ENCODE measurements around the gene RDH12.
A peak's percentile ranks its signal among the peaks of the same experiment; 100 is the strongest.
"Not testable (repeated sequence)": the region's sequence is repeated elsewhere in the genome, so short reads cannot be mapped to it uniquely, and the experiment has no call there.

Gene RDH12

GRCh38 chr14:67697006-67697405 is 4.7 kb upstream of the RDH12 start:
- no peak for TF ChIP-seq CTCF (IDR thresholded peaks at IDR 0.05)
- Mint-ChIP-seq H3K4me3 (no peak overlapping the region), H3K27me3 (ENCODE audit: low read depth, poor library complexity) (peaks cover 3% of the 10 kb centered on the region), H3K36me3 (ENCODE audit: low read depth) (peaks cover 5% of the 10 kb centered on the region), H3K4me1 (peaks cover 33% of the 10 kb centered on the region), H3K27ac (no peak overlapping the region), H3K9me3 (no peaks in the 10 kb centered on the region)
- DNase-seq = no peak

- DNase-seq = no peak
- Mint-ChIP-seq H3K4me3 (no peak overlapping the region), H3K4me1 (peaks cover 22% of the 10 kb centered on the region), H3K9me3 (no peaks in the 10 kb centered on the region), H3K27me3 (ENCODE audit: low read depth, poor library complexity) (peaks cover 6% of the 10 kb centered on the region), H3K36me3 (ENCODE audit: low read depth) (no peaks in the 10 kb centered on the region), H3K27ac (peak overlapping the region; percentile 70)
- TF ChIP-seq CTCF (IDR thresholded peaks at IDR 0.05) = no peak
These were observed 3.5 kb upstream of the RDH12 start for GRCh38 chr14:67698179-67698578.

GRCh38 chr14:67703997-67704396 is 2.3 kb downstream of the RDH12 start:
- H3K27ac Mint-ChIP-seq = no peak overlapping the region
- H3K4me1 Mint-ChIP-seq = no peaks in the 10 kb centered on the region
- H3K9me3 Mint-ChIP-seq = peaks cover 18% of the 10 kb centered on the region
- peaks cover 9% of the 10 kb centered on the region for H3K27me3 Mint-ChIP-seq (ENCODE audit: low read depth, poor library complexity)
- no peaks in the 10 kb centered on the region for H3K36me3 Mint-ChIP-seq (ENCODE audit: low read depth)
- no peak overlapping the region for H3K4me3 Mint-ChIP-seq
- TF ChIP-seq CTCF (IDR thresholded peaks at IDR 0.05) = no peak
- DNase-seq = no peak

GRCh38 chr14:67704484-67705089 is 2.9 kb downstream of the RDH12 start:
- H3K27ac Mint-ChIP-seq = no peak overlapping the region
- H3K9me3 Mint-ChIP-seq = peaks cover 24% of the 10 kb centered on the region
- no peak for DNase-seq

GRCh38 chr14:67705211-67705610 is 3.5 kb downstream of the RDH12 start:
- H3K4me1 Mint-ChIP-seq = no peaks in the 10 kb centered on the region
- no peak overlapping the region for H3K27ac Mint-ChIP-seq
- no peaks in the 10 kb centered on the region for H3K36me3 Mint-ChIP-seq (ENCODE audit: low read depth)
- peaks cover 30% of the 10 kb centered on the region for H3K9me3 Mint-ChIP-seq
- DNase-seq = no peak
- no peak overlapping the region for H3K4me3 Mint-ChIP-seq
- H3K27me3 Mint-ChIP-seq (ENCODE audit: low read depth, poor library complexity) = peaks cover 6% of the 10 kb centered on the region
- TF ChIP-seq CTCF (IDR thresholded peaks at IDR 0.05) = no peak

More at GRCh38 chr14:67704484-67705089, 2.9 kb downstream of the RDH12 start:
- Mint-ChIP-seq H3K4me1 (no peaks in the 10 kb centered on the region), H3K4me3 (no peak overlapping the region), H3K27me3 (ENCODE audit: low read depth, poor library complexity) (peaks cover 9% of the 10 kb centered on the region), H3K36me3 (ENCODE audit: low read depth) (no peaks in the 10 kb centered on the region)
- TF ChIP-seq CTCF (IDR thresholded peaks at IDR 0.05) = peak; percentile 68

- not testable (repeated sequence) for H3K4me3 Mint-ChIP-seq; H3K4me1 Mint-ChIP-seq; H3K27me3 Mint-ChIP-seq (ENCODE audit: low read depth, poor library complexity); DNase-seq; H3K27ac Mint-ChIP-seq; H3K36me3 Mint-ChIP-seq (ENCODE audit: low read depth)
- peaks cover 54% of the 10 kb centered on the region for H3K9me3 Mint-ChIP-seq
These were observed 7.7 kb downstream of the RDH12 start for GRCh38 chr14:67709346-67709745.

- H3K4me3 Mint-ChIP-seq; H3K36me3 Mint-ChIP-seq (ENCODE audit: low read depth); H3K27me3 Mint-ChIP-seq (ENCODE audit: low read depth, poor library complexity); H3K4me1 Mint-ChIP-seq; DNase-seq; H3K27ac Mint-ChIP-seq: not testable (repeated sequence)
- H3K9me3 Mint-ChIP-seq = peaks cover 54% of the 10 kb centered on the region
These were observed 8.1 kb downstream of the RDH12 start for GRCh38 chr14:67709796-67710195.

Data from nephron progenitor cell (in vitro differentiated cells).